ENCODE data around the gene UGT1A1.
"Not testable (repeated sequence)": the region's sequence is repeated elsewhere in the genome, so short reads cannot be mapped to it uniquely, and the experiment has no call there.

UGT1A1 gene

GRCh38 chr2:233746475-233747282, 13.4 kb upstream of the UGT1A1 start:
- H3K4me2 ChIP-seq (ENCODE audit: low read depth, low read length, poor library complexity, severe bottlenecking): no peak overlapping the region
- H4K20me1 ChIP-seq (ENCODE audit: low read depth, low read length): no peaks in the 10 kb centered on the region
- H2AFZ ChIP-seq (ENCODE audit: low read depth, low read length, severe bottlenecking): no peak overlapping the region
- no peaks in the 10 kb centered on the region for H3K27me3 ChIP-seq (ENCODE audit: low read length)
- TF ChIP-seq CTCF (IDR thresholded peaks at IDR 0.05; ENCODE audit: insufficient read depth, low read length, poor library complexity, severe bottlenecking) (no peak), EZH2phosphoT487 (conservative IDR thresholded peaks at IDR 0.05; ENCODE audit: low read length) (no peak)
- H3K36me3 ChIP-seq (ENCODE audit: low read length): no peaks in the 10 kb centered on the region
- H3K9me2 ChIP-seq (replicated peaks; ENCODE audit: insufficient read depth, low read length): no peaks in the 10 kb centered on the region
- no peak overlapping the region for H3K27ac ChIP-seq (ENCODE audit: low read depth, low read length)
- no peak overlapping the region for H3K9ac ChIP-seq (ENCODE audit: low read length)
- H3K9me3 ChIP-seq (ENCODE audit: insufficient read depth, low read length): peaks cover 5% of the 10 kb centered on the region; the same call in 1 of the 2 replicates
- H3K79me2 ChIP-seq (ENCODE audit: insufficient read depth, low read length): no peaks in the 10 kb centered on the region
- no peaks in the 10 kb centered on the region for H3F3A ChIP-seq (ENCODE audit: insufficient read depth)
- H3K4me3 ChIP-seq (ENCODE audit: insufficient read depth, low read length, poor library complexity, severe bottlenecking): no peak overlapping the region

GRCh38 chr2:233747283-233747544, 12.9 kb upstream of the UGT1A1 start:
- no peaks in the 10 kb centered on the region for H3K9me2 ChIP-seq (replicated peaks; ENCODE audit: insufficient read depth, low read length)
- H3F3A ChIP-seq (ENCODE audit: insufficient read depth): no peaks in the 10 kb centered on the region
- H4K20me1 ChIP-seq (ENCODE audit: low read depth, low read length): no peaks in the 10 kb centered on the region
- no peak overlapping the region for H3K27ac ChIP-seq (ENCODE audit: low read depth, low read length)
- no peaks in the 10 kb centered on the region for H3K79me2 ChIP-seq (ENCODE audit: insufficient read depth, low read length)
- no peak overlapping the region for H3K9ac ChIP-seq (ENCODE audit: low read length)
- H2AFZ ChIP-seq (ENCODE audit: low read depth, low read length, severe bottlenecking): no peak overlapping the region
- no peaks in the 10 kb centered on the region for H3K36me3 ChIP-seq (ENCODE audit: low read length)
- no peak for TF ChIP-seq CTCF (IDR thresholded peaks at IDR 0.05; ENCODE audit: insufficient read depth, low read length, poor library complexity, severe bottlenecking)
- no peak for TF ChIP-seq EZH2phosphoT487 (conservative IDR thresholded peaks at IDR 0.05; ENCODE audit: low read length)
- H3K27me3 ChIP-seq (ENCODE audit: low read length): no peaks in the 10 kb centered on the region
- peaks cover 5% of the 10 kb centered on the region; the same call in 1 of the 2 replicates for H3K9me3 ChIP-seq (ENCODE audit: insufficient read depth, low read length)
- H3K4me3 ChIP-seq (ENCODE audit: insufficient read depth, low read length, poor library complexity, severe bottlenecking): no peak overlapping the region
- no peak overlapping the region for H3K4me2 ChIP-seq (ENCODE audit: low read depth, low read length, poor library complexity, severe bottlenecking)

GRCh38 chr2:233750689-233751088, 9.4 kb upstream of the UGT1A1 start:
- not testable (repeated sequence) for H3K27me3 ChIP-seq (ENCODE audit: low read length); H3K79me2 ChIP-seq (ENCODE audit: insufficient read depth, low read length); H3K27ac ChIP-seq (ENCODE audit: low read depth, low read length); H4K20me1 ChIP-seq (ENCODE audit: low read depth, low read length); H3F3A ChIP-seq (ENCODE audit: insufficient read depth); H3K4me2 ChIP-seq (ENCODE audit: low read depth, low read length, poor library complexity, severe bottlenecking); H3K9me3 ChIP-seq (ENCODE audit: insufficient read depth, low read length); H3K9me2 ChIP-seq (replicated peaks; ENCODE audit: insufficient read depth, low read length); H3K9ac ChIP-seq (ENCODE audit: low read length); H3K36me3 ChIP-seq (ENCODE audit: low read length); H3K4me3 ChIP-seq (ENCODE audit: insufficient read depth, low read length, poor library complexity, severe bottlenecking); H2AFZ ChIP-seq (ENCODE audit: low read depth, low read length, severe bottlenecking)

- not testable (repeated sequence) for H3F3A ChIP-seq (ENCODE audit: insufficient read depth)
Observed at GRCh38 chr2:233751212-233752009, 8.7 kb upstream of the UGT1A1 start.

More at GRCh38 chr2:233751212-233752009, 8.7 kb upstream of the UGT1A1 start:
- H3K79me2 ChIP-seq (ENCODE audit: insufficient read depth, low read length); H3K9me2 ChIP-seq (replicated peaks; ENCODE audit: insufficient read depth, low read length); H3K27me3 ChIP-seq (ENCODE audit: low read length); H3K4me2 ChIP-seq (ENCODE audit: low read depth, low read length, poor library complexity, severe bottlenecking); H3K9me3 ChIP-seq (ENCODE audit: insufficient read depth, low read length); H3K27ac ChIP-seq (ENCODE audit: low read depth, low read length); H4K20me1 ChIP-seq (ENCODE audit: low read depth, low read length); H3K4me3 ChIP-seq (ENCODE audit: insufficient read depth, low read length, poor library complexity, severe bottlenecking); H2AFZ ChIP-seq (ENCODE audit: low read depth, low read length, severe bottlenecking); H3K9ac ChIP-seq (ENCODE audit: low read length); H3K36me3 ChIP-seq (ENCODE audit: low read length): not testable (repeated sequence)
